Upper lobe of right lung (tissue), 1 donor: ENCODE measurements around the gene JSRP1. TPM values are rescaled to one million over a fixed set of nuclear protein-coding genes. Genes with fewer than 3 reads are reported as not detected.

Experiments
- ATAC-seq: fragments of 200-7000 bp; cut with Tn5 transposase; one replicate; pipeline ENCODE4 v1.9.1; 2020; ENCODE audit warnings: mild to moderate bottlenecking, moderate library complexity
- DNase-seq: peaks from one replicate; pipeline ENCODE4 v3.0.0-alpha.2; 2020
- H3K27ac ChIP-seq: fragments of 200-600 bp; one replicate; pipeline ENCODE4 v1.8.0; 2022
- H3K27me3 ChIP-seq: fragments of 200-600 bp; one replicate; pipeline ENCODE4 v1.8.0; 2022; ENCODE audit warnings: mild to moderate bottlenecking
- H3K36me3 ChIP-seq: fragments of 200-600 bp; one replicate; pipeline ENCODE4 v1.8.0; 2022
- H3K4me1 ChIP-seq: fragments of 200-600 bp; one replicate; pipeline ENCODE4 v1.8.0; 2022
- H3K4me3 ChIP-seq: fragments of 200-600 bp; one replicate; pipeline ENCODE4 v1.8.0; 2022; ENCODE audit warnings: mild to moderate bottlenecking
- H3K9me3 ChIP-seq: fragments of 200-600 bp; one replicate; pipeline ENCODE4 v1.8.0; 2022
- CTCF ChIP-seq: fragments of 200-600 bp; IDR thresholded peaks from one replicate; pipeline ENCODE4 v1.8.0; 2022; ENCODE audit warnings: antibody characterized with exemption
- intact Hi-C: fragments of 100-400 bp; cut with DNase I; formaldehyde crosslinking; loops from one replicate; pipeline ENCODE4 v1.11.0; 2022
- total RNA-seq: library from RNA; stranded (reverse); fragmentation: NEBNext Ultra II Directional; extraction: Animal tissue kit (Norgen Biotek cat#: 25700); gene quantifications from one replicate; pipeline ENCODE4 v1.2.1, GENCODE V29; 2021
- donor health status: DM: no; HTN: yes; CAD: no; lungs with severe emphysema.

The JSRP1 gene
- total RNA-seq, 1 donor from 2014 or later = 1.1 TPM

- peaks cover 31% of the 10 kb centered on the region for H3K27me3 ChIP-seq
- TF ChIP-seq CTCF = no peak
- DNase-seq = no peak
Measured at GRCh38 chr19:2300533-2300932, 44.3 kb upstream of the JSRP1 start.

DNA sequence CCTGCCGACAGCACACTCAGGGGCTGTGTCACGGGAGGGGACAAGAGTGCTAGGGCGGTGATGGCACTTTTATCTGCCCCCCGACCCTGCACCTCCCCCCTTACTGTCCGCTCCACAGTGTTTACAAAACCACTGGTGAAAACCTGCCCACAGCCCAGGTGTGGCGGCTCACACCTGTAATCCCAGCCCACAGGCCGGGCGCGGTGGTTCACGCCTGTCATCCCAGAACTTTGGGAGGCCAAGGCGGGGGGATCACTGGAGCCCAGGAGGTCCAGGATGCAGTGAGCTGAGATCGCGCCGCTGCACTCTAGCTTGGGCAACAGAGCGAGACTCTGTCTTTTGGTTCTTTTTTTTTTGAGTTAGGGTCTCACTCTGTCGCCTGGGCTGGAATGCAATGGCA lies 39.9 kb upstream of the JSRP1 start:
- Histone ChIP-seq H3K4me3 (no peak overlapping the region), H3K4me1 (peaks cover 3% of the 10 kb centered on the region), H3K27me3 (peaks cover 55% of the 10 kb centered on the region), H3K9me3 (no peaks in the 10 kb centered on the region), H3K27ac (no peak overlapping the region), H3K36me3 (no peaks in the 10 kb centered on the region)
- TF ChIP-seq CTCF = no peak
- DNase-seq (no peak), ATAC-seq (no peak)
- intact Hi-C loops = no loop called here

More at GRCh38 chr19:2300533-2300932, 44.3 kb upstream of the JSRP1 start:
- intact Hi-C loops = no loop called here
- H3K9me3 ChIP-seq = no peaks in the 10 kb centered on the region
- no peaks in the 10 kb centered on the region for H3K36me3 ChIP-seq
- no peak overlapping the region for H3K27ac ChIP-seq
- peaks cover 8% of the 10 kb centered on the region for H3K4me1 ChIP-seq
- H3K4me3 ChIP-seq = no peak overlapping the region
- ATAC-seq = no peak

GRCh38 chr19:2294687-2295335 lies 38.6 kb upstream of the JSRP1 start:
- H3K4me1 ChIP-seq = peaks cover 13% of the 10 kb centered on the region
- DNase-seq (no peak), ATAC-seq (no peak)
- no peaks in the 10 kb centered on the region for H3K36me3 ChIP-seq
- H3K9me3 ChIP-seq = no peaks in the 10 kb centered on the region
- intact Hi-C loops = no loop called here
- no peak for TF ChIP-seq CTCF
- H3K4me3 ChIP-seq = no peak overlapping the region
- peaks cover 61% of the 10 kb centered on the region for H3K27me3 ChIP-seq
- no peak overlapping the region for H3K27ac ChIP-seq

GRCh38 chr19:2291185-2291751 lies 35.1 kb upstream of the JSRP1 start:
- H3K27me3 ChIP-seq = peaks cover 65% of the 10 kb centered on the region
- DNase-seq (no peak), ATAC-seq (no peak)
- no peak for TF ChIP-seq CTCF
- no peaks in the 10 kb centered on the region for H3K9me3 ChIP-seq
- intact Hi-C loops = no loop called here
- H3K4me1 ChIP-seq = peaks cover 15% of the 10 kb centered on the region
- H3K4me3 ChIP-seq = peak overlapping the region; percentile 50
- H3K27ac ChIP-seq = no peak overlapping the region
- H3K36me3 ChIP-seq = no peaks in the 10 kb centered on the region

DNA sequence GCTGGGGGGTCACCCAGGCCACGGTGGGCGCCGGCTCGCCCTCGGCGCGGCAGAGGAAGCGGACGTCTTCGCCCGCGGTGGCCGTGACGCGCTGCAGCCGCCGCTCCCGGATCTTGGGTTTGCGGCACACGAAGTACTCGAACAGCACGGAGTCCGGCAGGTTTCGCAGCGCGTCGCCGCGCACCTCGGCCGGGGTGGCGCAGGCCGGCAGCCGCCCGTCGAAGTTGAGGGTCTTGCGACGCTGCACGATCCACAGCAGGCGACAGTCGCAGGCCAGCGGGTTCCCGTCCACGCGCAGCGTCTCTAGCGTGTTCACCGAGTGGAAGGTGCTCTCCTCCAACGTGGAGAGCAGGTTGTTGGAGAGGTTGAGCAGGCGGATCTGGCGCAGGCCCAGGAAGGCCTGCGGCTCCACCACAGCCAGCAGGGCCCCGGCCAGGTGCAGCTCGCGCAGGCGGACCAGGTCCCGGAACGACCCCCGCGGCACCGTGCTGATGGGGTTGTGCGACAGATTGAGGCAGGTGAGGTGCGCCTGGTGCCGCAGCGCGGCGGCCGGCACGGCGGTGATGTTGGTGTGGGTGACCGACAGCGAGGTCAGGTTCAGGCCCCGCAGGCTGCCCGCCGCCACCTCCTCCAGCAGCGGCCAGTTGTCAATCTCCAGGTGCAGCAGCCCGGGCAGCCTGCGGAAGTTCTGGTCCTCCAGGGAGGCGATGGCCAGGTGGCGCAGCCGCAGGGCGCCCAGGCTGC lies 34.4 kb upstream of the JSRP1 start:
- peak; percentile 4 for ATAC-seq
- Histone ChIP-seq H3K4me1 (peaks cover 15% of the 10 kb centered on the region), H3K27ac (peak overlapping the region; percentile 75)

More for the DNA sequence above, 34.4 kb upstream of the JSRP1 start:
- Histone ChIP-seq H3K36me3 (no peaks in the 10 kb centered on the region), H3K4me3 (peak overlapping the region; percentile 50), H3K27me3 (peaks cover 59% of the 10 kb centered on the region), H3K9me3 (no peaks in the 10 kb centered on the region)
- no peak for DNase-seq
- intact Hi-C loops = no loop called here
- TF ChIP-seq CTCF = no peak
